Endothelial cell of umbilical vein (primary cell): ENCODE data around the gene MLLT1. TPM values are rescaled to one million over a fixed set of nuclear protein-coding genes. Genes with fewer than 3 reads are reported as not detected.
A peak's percentile ranks its signal among the peaks of the same experiment; 100 is the strongest.

Source experiments
- BruUV-seq: library from RNA; stranded (reverse); fragments of 400-500 nt; replicated peaks from 2 replicates; lab custom pipeline; 2021; lab: Mats Ljungman, UMichigan
- CTCF ChIA-PET: fragments of 300-600, 350-600 bp; sonication (Branson Sonifier 250); formaldehyde crosslinking; loops from one replicate; lab custom pipeline; 2021; ENCODE audit warnings: antibody characterized with exemption, inconsistent platforms; lab: Charles Lee
- POLR2A ChIA-PET: fragments of 300-600, 350-600 bp; sonication (Branson Sonifier 250); formaldehyde crosslinking; loops from one replicate; lab custom pipeline; 2021; ENCODE audit warnings: antibody characterized with exemption, inconsistent platforms; lab: Charles Lee
- DNase-seq: peaks from one replicate; pipeline ENCODE4 v3.0.0-alpha.2; 2011; ENCODE audit warnings: low read depth, low spot score
- FAIRE-seq: peaks from 2 replicates; lab custom pipeline; 2011; peaks lifted over from hg19 to GRCh38; lab: Jason Lieb, UNC
- H2AFZ ChIP-seq: 2 replicates; pipeline ENCODE4 v1.6.0; 2012; ENCODE audit warnings: low read depth, low read length, control low read depth, inconsistent platforms
- H3K27ac ChIP-seq: 2 replicates; pipeline ENCODE4 v1.5.1; 2011; ENCODE audit warnings: low read depth, mild to moderate bottlenecking, control low read depth, low read length, moderate library complexity; ENCODE audit not compliant: insufficient read depth
- H3K27me3 ChIP-seq, 2 experiments: 2 replicates each; pipeline versions ENCODE4 v1.6.0 to v1.6.1; 2011; ENCODE audit warnings: low read length in 2 of 2, mixed read lengths in 1 of 2; ENCODE audit not compliant: control insufficient read depth in 2 of 2, insufficient read depth in 2 of 2
- H3K36me3 ChIP-seq, 2 experiments: 2 replicates in 1 of 2; 3 replicates in 1 of 2; pipeline ENCODE4 v1.5.1; 2011; ENCODE audit warnings: low read length in 2 of 2, mild to moderate bottlenecking in 1 of 2, moderate library complexity in 1 of 2; ENCODE audit not compliant: control insufficient read depth in 2 of 2, insufficient read depth in 2 of 2; ENCODE audit errors: extremely low read depth in 1 of 2
- H3K4me1 ChIP-seq: 3 replicates; pipeline ENCODE4 v1.5.1; 2011; ENCODE audit warnings: mild to moderate bottlenecking, low read length; ENCODE audit not compliant: control insufficient read depth, insufficient read depth; ENCODE audit errors: extremely low read depth
- H3K4me2 ChIP-seq: 2 replicates; pipeline ENCODE4 v1.6.1; 2011; ENCODE audit warnings: low read length, control low read depth, mixed read lengths; ENCODE audit not compliant: insufficient read depth
- H3K4me3 ChIP-seq, 3 experiments: fragments of 200-600 bp in 1 of 3; sonication (generic), shearing (Covaris generic) in 1 of 3; replicated peaks in 1 of 3; 2 replicates each; pipeline ENCODE4 v1.5.1; 2011 to 2016; ENCODE audit warnings: control low read depth in 3 of 3, low read length in 3 of 3, mild to moderate bottlenecking in 2 of 3, inconsistent platforms in 1 of 3, low read depth in 1 of 3, moderate library complexity in 1 of 3; ENCODE audit not compliant: insufficient read depth in 1 of 3
- H3K79me2 ChIP-seq: 2 replicates; pipeline ENCODE4 v1.6.0; 2012; ENCODE audit warnings: low read length, inconsistent platforms; ENCODE audit not compliant: control insufficient read depth, insufficient read depth
- H3K9ac ChIP-seq: replicated peaks from 2 replicates; pipeline ENCODE3; 2011; ENCODE audit warnings: low read length, control low read depth; ENCODE audit not compliant: insufficient read depth; ENCODE audit errors: extremely low read depth
- H3K9me1 ChIP-seq: replicated peaks from 3 replicates; pipeline ENCODE4 v1.6.0; 2011; ENCODE audit warnings: mild to moderate bottlenecking, low read length; ENCODE audit not compliant: control insufficient read depth, insufficient read depth; ENCODE audit errors: extremely low read depth
- H3K9me3 ChIP-seq: replicated peaks from 2 replicates; pipeline ENCODE4 v1.5.1; 2012; ENCODE audit warnings: low read length, inconsistent platforms; ENCODE audit not compliant: control insufficient read depth, insufficient read depth
- H4K20me1 ChIP-seq: replicated peaks from 2 replicates; pipeline ENCODE3; 2011; ENCODE audit warnings: mild to moderate bottlenecking, low read length; ENCODE audit not compliant: control insufficient read depth, insufficient read depth; ENCODE audit errors: extremely low read depth
- FOS ChIP-seq: IDR thresholded peaks from 2 replicates; pipeline ENCODE4 v1.6.1; 2011; ENCODE audit warnings: mild to moderate bottlenecking, low read length, moderate library complexity, borderline replicate concordance; ENCODE audit not compliant: insufficient read depth
- GATA2 ChIP-seq: IDR thresholded peaks from 2 replicates; pipeline ENCODE4 v1.7.0; 2011; ENCODE audit warnings: low read depth, mild to moderate bottlenecking, moderate library complexity, mixed read lengths, low read length; ENCODE audit not compliant: insufficient read length, insufficient read depth
- JUN ChIP-seq: IDR thresholded peaks from 2 replicates; pipeline ENCODE4 v1.6.1; 2011; ENCODE audit warnings: borderline replicate concordance, low read depth; ENCODE audit not compliant: insufficient read length, insufficient read depth
- MYC ChIP-seq: IDR thresholded peaks from one replicate; pipeline ENCODE4 v1.6.1; 2011; ENCODE audit warnings: mild to moderate bottlenecking, low read depth, low read length
- dilution Hi-C: fragments of 300-500 bp; cut with MboI; formaldehyde crosslinking; loops from one replicate; pipeline ENCODE4 v1.15.0; 2019; ENCODE audit warnings: low sequenced_read_pairs; ENCODE audit not compliant: extremely low pct_ligation_motif_present
- intact Hi-C: fragments of 100-400 bp; cut with micrococcal nuclease; formaldehyde crosslinking; loops from one replicate; pipeline ENCODE4 v1.10.0; 2022
- polyA plus RNA-seq, 4 experiments: library from polyadenylated mRNA; depleted of rRNA in 3 of 4; stranded (reverse) in 3 of 4; unstranded in 1 of 4; fragments of >200 nt; gene quantifications; 2 replicates each; pipeline versions ENCODE4 v1.2.1 to v1.2.3, GENCODE V29; 2011 to 2012; ENCODE audit warnings: missing spikeins in 1 of 4
- total RNA-seq: library from RNA; stranded (reverse); gene quantifications from 2 replicates; pipeline ENCODE4 v1.2.3, GENCODE V29; 2021
- TF ChIP-seq, protein P1 (sequence below): IDR thresholded peaks from 2 replicates; pipeline ENCODE4 v1.6.1; 2011; ENCODE audit not compliant: insufficient read depth, insufficient read length
- TF ChIP-seq, protein P2 (sequence below), 2 donors: IDR thresholded peaks; 1 replicate in 1 of 2; 2 replicates in 1 of 2; pipeline ENCODE4 v1.5.1; 2011; ENCODE audit warnings: low read length in 2 of 2, mild to moderate bottlenecking in 2 of 2, moderate library complexity in 2 of 2, control low read depth in 1 of 2, inconsistent platforms in 1 of 2, low read depth in 1 of 2; ENCODE audit not compliant: insufficient read depth in 1 of 2; ENCODE audit errors: extremely low read depth in 1 of 2

Gene MLLT1
- total and polyA plus RNA-seq, 2 donors (not counting 3 experiments of a cell fraction or from before 2014, with no cell fraction given) = 43.9 to 84.8 TPM

DNA sequence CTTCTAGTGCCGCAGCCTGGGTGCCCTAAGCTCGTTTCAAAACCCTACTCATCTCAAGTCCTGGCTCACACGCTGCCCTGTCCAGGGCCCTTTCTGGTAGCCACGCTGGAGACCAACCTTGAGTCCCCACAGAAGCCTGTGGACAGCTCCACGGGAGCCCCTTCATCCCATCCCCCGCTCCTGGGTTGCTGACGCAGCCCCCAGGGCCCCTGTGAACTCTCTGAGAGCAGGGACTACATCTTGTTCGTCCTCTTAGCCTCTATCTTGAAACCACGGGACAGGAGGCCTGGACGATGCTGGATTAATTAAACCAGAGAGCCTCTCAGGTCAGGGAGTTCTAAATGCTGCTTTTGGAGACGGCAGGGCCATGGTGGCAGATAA, 7.4 kb downstream of the MLLT1 start:
- dilution Hi-C loops (loop anchor here (10.0 kb wide), 1 partner anchor 48 kb away; no protein-coding TSS in a partner anchor), intact Hi-C loops (loop anchor here (2.0 to 5.0 kb wide), 2 partner anchors 54 to 210 kb away; no protein-coding TSS in a partner anchor)
- ChIA-PET POLR2A (no interaction called here), CTCF (interaction anchor here (0.6 to 3.3 kb wide), 9 partner anchors 8 to 436 kb away, joined by 3 to 42 read pairs (median 5); no protein-coding TSS in a partner anchor)
- Histone ChIP-seq H3K9me3 (no peaks in the 10 kb centered on the region), H4K20me1 (no peaks in the 10 kb centered on the region), H3K4me2 (peak overlapping the region; percentile 63), H2AFZ (no peak overlapping the region), H3K4me3 (no peak overlapping the region), H3K9me1 (no peaks in the 10 kb centered on the region), H3K4me1 (peaks cover 65% of the 10 kb centered on the region), H3K9ac (peak overlapping the region; percentile 64), H3K36me3 (peaks cover 9 to 21% of the 10 kb centered on the region in 2 experiments), H3K79me2 (peaks cover 86% of the 10 kb centered on the region), H3K27me3 (no peaks in the 10 kb centered on the region), H3K27ac (peak overlapping the region; percentile 90)
- BruUV-seq = no TSS peak
- no peak for FAIRE-seq
- TF ChIP-seq GATA2 = no peak
- no peak for DNase-seq

DNA sequence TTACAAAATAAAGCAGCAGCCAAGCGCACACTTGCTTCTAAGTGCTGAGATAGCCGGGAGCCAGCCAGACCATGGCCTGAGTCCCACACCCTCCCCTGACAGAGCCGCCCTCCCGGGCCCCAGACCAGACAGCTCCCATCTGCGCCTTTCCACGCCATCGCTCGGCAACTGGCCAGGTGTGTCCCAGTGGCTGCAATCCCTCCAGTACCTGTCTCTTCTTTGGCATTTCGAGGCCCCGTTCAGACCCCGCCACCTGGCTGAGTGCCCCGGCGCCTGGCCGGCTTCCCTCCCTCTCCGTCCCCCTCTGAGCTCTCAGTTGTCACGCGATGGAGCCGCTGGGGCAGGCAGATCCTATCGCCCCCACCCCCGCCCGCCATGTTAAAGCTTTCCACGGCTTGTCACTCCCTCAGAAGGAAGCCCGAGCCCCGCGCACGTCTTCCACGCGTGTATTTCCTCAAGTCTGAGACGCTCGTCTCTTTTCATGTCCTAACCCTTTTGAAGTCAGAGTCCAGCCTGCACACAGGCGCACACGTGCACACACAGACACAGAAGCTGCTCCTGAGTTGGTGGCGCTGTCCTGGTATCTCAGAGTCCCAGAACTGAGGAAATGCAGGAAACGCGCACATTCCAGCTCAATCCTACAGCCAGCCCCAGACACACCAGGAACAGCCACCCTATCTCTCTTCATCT, 7.9 kb downstream of the MLLT1 start:
- CTCF ChIA-PET = interaction anchor here (0.6 to 3.3 kb wide), 11 partner anchors 9 to 436 kb away, joined by 3 to 42 read pairs (median 4); no protein-coding TSS in a partner anchor

More for the DNA sequence above, 7.9 kb downstream of the MLLT1 start:
- H3K27ac ChIP-seq = peak overlapping the region; percentile 90
- H3K4me3 ChIP-seq = peak overlapping the region in 1 of 3 experiments; percentile 3
- peaks cover 59% of the 10 kb centered on the region for H3K4me1 ChIP-seq
- intact Hi-C loops = loop anchor here (2.0 to 5.0 kb wide), 2 partner anchors 53 to 210 kb away; no protein-coding TSS in a partner anchor
- dilution Hi-C loops = loop anchor here (10.0 kb wide), 1 partner anchor 47 kb away; no protein-coding TSS in a partner anchor
- H2AFZ ChIP-seq = no peak overlapping the region
- DNase-seq = peak; percentile 72
- H4K20me1 ChIP-seq = no peaks in the 10 kb centered on the region
- H3K9me1 ChIP-seq = no peaks in the 10 kb centered on the region
- peak overlapping the region; percentile 64 for H3K9ac ChIP-seq
- POLR2A ChIA-PET = no interaction called here
- no peaks in the 10 kb centered on the region for H3K27me3 ChIP-seq
- FAIRE-seq = peak; percentile 98
- H3K9me3 ChIP-seq = no peaks in the 10 kb centered on the region
- TF ChIP-seq MYC = peak; percentile 44
- TF ChIP-seq, protein P1, sequence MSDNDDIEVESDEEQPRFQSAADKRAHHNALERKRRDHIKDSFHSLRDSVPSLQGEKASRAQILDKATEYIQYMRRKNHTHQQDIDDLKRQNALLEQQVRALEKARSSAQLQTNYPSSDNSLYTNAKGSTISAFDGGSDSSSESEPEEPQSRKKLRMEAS = peak; percentile 53
- TF ChIP-seq JUN = no peak
- no peak for TF ChIP-seq GATA2
- TF ChIP-seq, protein P2, sequence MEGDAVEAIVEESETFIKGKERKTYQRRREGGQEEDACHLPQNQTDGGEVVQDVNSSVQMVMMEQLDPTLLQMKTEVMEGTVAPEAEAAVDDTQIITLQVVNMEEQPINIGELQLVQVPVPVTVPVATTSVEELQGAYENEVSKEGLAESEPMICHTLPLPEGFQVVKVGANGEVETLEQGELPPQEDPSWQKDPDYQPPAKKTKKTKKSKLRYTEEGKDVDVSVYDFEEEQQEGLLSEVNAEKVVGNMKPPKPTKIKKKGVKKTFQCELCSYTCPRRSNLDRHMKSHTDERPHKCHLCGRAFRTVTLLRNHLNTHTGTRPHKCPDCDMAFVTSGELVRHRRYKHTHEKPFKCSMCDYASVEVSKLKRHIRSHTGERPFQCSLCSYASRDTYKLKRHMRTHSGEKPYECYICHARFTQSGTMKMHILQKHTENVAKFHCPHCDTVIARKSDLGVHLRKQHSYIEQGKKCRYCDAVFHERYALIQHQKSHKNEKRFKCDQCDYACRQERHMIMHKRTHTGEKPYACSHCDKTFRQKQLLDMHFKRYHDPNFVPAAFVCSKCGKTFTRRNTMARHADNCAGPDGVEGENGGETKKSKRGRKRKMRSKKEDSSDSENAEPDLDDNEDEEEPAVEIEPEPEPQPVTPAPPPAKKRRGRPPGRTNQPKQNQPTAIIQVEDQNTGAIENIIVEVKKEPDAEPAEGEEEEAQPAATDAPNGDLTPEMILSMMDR (IDR thresholded peaks at IDR 0.05; ENCODE audit: extremely low read depth in 1 of 2, insufficient read depth in 1 of 2, low read depth in 1 of 2, low read length in 2 of 2) = peak in 1 of 2 donors; percentile 24
- no peak for TF ChIP-seq FOS
- peaks cover 85% of the 10 kb centered on the region for H3K79me2 ChIP-seq
- BruUV-seq = no TSS peak
- peak overlapping the region; percentile 63 for H3K4me2 ChIP-seq
- peaks cover 9 to 22% of the 10 kb centered on the region in 2 experiments for H3K36me3 ChIP-seq
